Hippocampal formation (tissue), 2 donors: ENCODE measurements around the gene CHST3.

Source experiments
- DNase-seq, 2 donors: peaks; one replicate each; lab custom pipeline; 2025; lab: John Stamatoyannopoulos, UW

The CHST3 gene

GRCh38 chr10:72010234-72010973 lies 46.2 kb downstream of the CHST3 start:
- DNase-seq = no peak

- DNase-seq = no peak
Observed at GRCh38 chr10:72011016-72011415, 46.8 kb downstream of the CHST3 start.

GRCh38 chr10:72011468-72011867 lies 47.3 kb downstream of the CHST3 start:
- DNase-seq = peak; percentile 78 to 80

GRCh38 chr10:72011976-72012512 lies 47.8 kb downstream of the CHST3 start:
- DNase-seq = no peak

- DNase-seq = no peak
Observed at GRCh38 chr10:72012796-72013195, 48.6 kb downstream of the CHST3 start.

GRCh38 chr10:72013202-72013945 lies 49.2 kb downstream of the CHST3 start:
- DNase-seq = peak in 1 of 2 donors; percentile 56

- no peak for DNase-seq
Observed at GRCh38 chr10:72014197-72014596, 50.0 kb downstream of the CHST3 start.

- peak in 1 of 2 donors; percentile 11 for DNase-seq
Observed at GRCh38 chr10:72014785-72015480, 50.7 kb downstream of the CHST3 start.

- no peak for DNase-seq
Observed at GRCh38 chr10:72015841-72016240, 51.6 kb downstream of the CHST3 start.

GRCh38 chr10:72016608-72017300 lies 52.6 kb downstream of the CHST3 start:
- no peak for DNase-seq

- no peak for DNase-seq
Observed at GRCh38 chr10:72019085-72019876, 55.1 kb downstream of the CHST3 start.

- DNase-seq = no peak
Observed at GRCh38 chr10:72020914-72021809, 57.0 kb downstream of the CHST3 start.

- DNase-seq = no peak
Observed at GRCh38 chr10:72022228-72022627, 58.0 kb downstream of the CHST3 start.

- DNase-seq = no peak
Observed at GRCh38 chr10:72024596-72024995, 60.4 kb downstream of the CHST3 start.

GRCh38 chr10:72025400-72025799 lies 61.2 kb downstream of the CHST3 start:
- DNase-seq = no peak

- no peak for DNase-seq
Observed at GRCh38 chr10:72025832-72026231, 61.6 kb downstream of the CHST3 start.

- no peak for DNase-seq
Observed at GRCh38 chr10:72026278-72027111, 62.3 kb downstream of the CHST3 start.

- DNase-seq = no peak
Observed at GRCh38 chr10:72027498-72027897, 63.3 kb downstream of the CHST3 start.

- DNase-seq = no peak
Observed at GRCh38 chr10:72029414-72029813, 65.2 kb downstream of the CHST3 start.
